Measurements from ENCODE around the gene TFDP2. TPM values are rescaled to one million over a fixed set of nuclear protein-coding genes. Genes with fewer than 3 reads are reported as not detected.

The TFDP2 gene
- total and polyA plus RNA-seq, 7 donors: 5.5 to 46.9 (median 29.7) TPM

DNA sequence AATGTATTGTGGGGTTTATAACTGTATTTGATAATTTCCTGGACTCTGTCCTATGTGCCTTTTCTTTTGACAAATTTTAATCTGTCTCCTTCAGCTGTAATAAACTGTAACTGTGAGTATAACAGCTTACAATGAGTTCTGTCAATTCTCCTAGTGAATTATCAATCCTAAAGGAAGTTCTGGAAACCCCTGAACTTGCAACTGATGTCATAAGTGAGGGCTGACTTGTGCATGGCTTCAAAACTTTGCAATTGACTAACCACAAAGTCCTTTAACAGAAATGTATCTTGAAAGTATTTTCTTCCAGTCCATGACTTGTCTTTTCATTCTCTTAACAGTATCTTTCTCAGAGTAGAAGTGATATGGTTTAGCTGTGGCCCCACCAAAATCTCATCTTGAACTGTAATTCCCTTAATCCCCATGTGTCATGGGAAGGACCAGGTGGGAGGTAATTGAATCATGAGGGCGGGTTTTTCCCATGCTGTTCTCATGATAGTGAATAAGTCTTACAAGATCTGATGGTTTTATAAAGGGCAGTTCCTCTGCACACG, 108.3 kb downstream of the TFDP2 start:
- Histone ChIP-seq H3K4me1 (no peaks in the 10 kb centered on the region), H3K36me3 (ENCODE audit: insufficient read depth in 1 of 2, low read depth in 1 of 2) (no peaks in the 10 kb centered on the region), H3K27me3 (ENCODE audit: insufficient read depth in 3 of 3, low read length in 2 of 3) (no peaks in the 10 kb centered on the region), H3K27ac (no peak overlapping the region), H3K4me3 (no peak overlapping the region), H3K9me3 (no peaks in the 10 kb centered on the region)
- no peak for ATAC-seq
- no peak for TF ChIP-seq CTCF (IDR thresholded peaks at IDR 0.05)
- no peak for DNase-seq
- 92 to 96% (median 93%) methylated on average over 2 of the region's 2 CpGs for WGBS, 3 donors
- intact Hi-C loops (cut with DNase I): no loop called here

- WGBS, 3 donors: 95 to 97% (median 96%) methylated on average over 3 of the region's 3 CpGs
- no peak for DNase-seq
- Histone ChIP-seq H3K4me3 (no peak overlapping the region), H3K9me3 (no peaks in the 10 kb centered on the region), H3K27me3 (ENCODE audit: insufficient read depth in 3 of 3, low read length in 2 of 3) (no peaks in the 10 kb centered on the region), H3K4me1 (no peaks in the 10 kb centered on the region), H3K27ac (no peak overlapping the region), H3K36me3 (ENCODE audit: insufficient read depth in 1 of 2, low read depth in 1 of 2) (no peaks in the 10 kb centered on the region)
- TF ChIP-seq CTCF (IDR thresholded peaks at IDR 0.05): no peak
- no peak for ATAC-seq
- intact Hi-C loops (cut with DNase I): no loop called here
Measured at GRCh38 chr3:142035308-142035922, 113.9 kb downstream of the TFDP2 start.

- no peak overlapping the region for H3K27ac ChIP-seq
- ATAC-seq (no peak), DNase-seq (no peak)
- TF ChIP-seq CTCF (IDR thresholded peaks at IDR 0.05): no peak
- WGBS, 3 donors: 96 to 97% (median 97%) methylated on average over 4 of the region's 4 CpGs
- intact Hi-C loops (cut with DNase I): no loop called here
- no peaks in the 10 kb centered on the region for H3K27me3 ChIP-seq (ENCODE audit: insufficient read depth in 3 of 3, low read length in 2 of 3)
- H3K36me3 ChIP-seq (ENCODE audit: insufficient read depth in 1 of 2, low read depth in 1 of 2): no peaks in the 10 kb centered on the region
- no peaks in the 10 kb centered on the region for H3K9me3 ChIP-seq
- H3K4me1 ChIP-seq: peaks cover 11% of the 10 kb centered on the region
- no peak overlapping the region for H3K4me3 ChIP-seq
Measured at GRCh38 chr3:142033292-142033691, 116.1 kb downstream of the TFDP2 start.

GRCh38 chr3:142031575-142031974, 117.8 kb downstream of the TFDP2 start:
- no peak overlapping the region for H3K27ac ChIP-seq

More at GRCh38 chr3:142031575-142031974, 117.8 kb downstream of the TFDP2 start:
- no peak for TF ChIP-seq CTCF (IDR thresholded peaks at IDR 0.05)
- Histone ChIP-seq H3K4me3 (no peak overlapping the region), H3K36me3 (ENCODE audit: insufficient read depth in 1 of 2, low read depth in 1 of 2) (no peaks in the 10 kb centered on the region), H3K4me1 (peaks cover 18% of the 10 kb centered on the region), H3K27me3 (ENCODE audit: insufficient read depth in 3 of 3, low read length in 2 of 3) (no peaks in the 10 kb centered on the region), H3K9me3 (no peaks in the 10 kb centered on the region)
- DNase-seq (no peak), ATAC-seq (no peak)
- intact Hi-C loops (cut with DNase I): no loop called here

Measured in psoas muscle (tissue), 8 donors.